LNCaP clone FGC (cell line): ENCODE data around the gene NTNG1.

Experiments
- DNase-seq: peaks from one replicate; pipeline ENCODE4 v3.0.0-alpha.2; 2011; ENCODE audit warnings: low read depth
- H3K4me3 ChIP-seq: 2 replicates; pipeline ENCODE4 v1.5.1; 2011; ENCODE audit warnings: mild to moderate bottlenecking, low read depth, low read length, control low read depth
- CTCF ChIP-seq: IDR thresholded peaks from 2 replicates; pipeline ENCODE4 v1.5.1; 2012; ENCODE audit warnings: mild to moderate bottlenecking; ENCODE audit not compliant: control insufficient read depth, insufficient read depth; ENCODE audit errors: extremely low read depth

Gene NTNG1

DNA sequence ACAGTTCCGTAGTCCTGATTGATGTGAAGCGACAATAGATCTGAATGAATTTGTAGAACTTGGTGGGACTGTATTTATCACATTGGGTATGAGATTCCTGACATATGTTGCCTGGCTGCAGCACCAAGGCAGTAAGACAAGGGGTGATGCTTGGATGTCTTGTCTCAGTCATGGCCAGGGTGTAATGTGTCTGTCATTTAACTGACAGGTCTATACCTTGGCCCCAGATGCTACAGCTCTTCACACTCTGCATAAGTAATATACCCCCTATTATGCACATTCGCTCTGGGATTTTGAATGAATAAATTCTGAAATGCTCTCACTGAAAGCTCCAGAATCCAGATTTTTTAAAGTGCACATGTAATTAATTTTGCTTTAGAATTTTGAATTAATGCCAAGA lies 47.3 kb downstream of the NTNG1 start:
- H3K4me3 ChIP-seq, result no peak overlapping the region
- no peak for DNase-seq
- TF ChIP-seq CTCF, result no peak

- no peak for DNase-seq
- TF ChIP-seq CTCF, result no peak
- H3K4me3 ChIP-seq, result no peak overlapping the region
These were observed 53.5 kb downstream of the NTNG1 start for GRCh38 chr1:107194380-107194779.

- no peak for DNase-seq
- no peak overlapping the region for H3K4me3 ChIP-seq
- no peak for TF ChIP-seq CTCF
These were observed 54.6 kb downstream of the NTNG1 start for GRCh38 chr1:107195476-107195875.

DNA sequence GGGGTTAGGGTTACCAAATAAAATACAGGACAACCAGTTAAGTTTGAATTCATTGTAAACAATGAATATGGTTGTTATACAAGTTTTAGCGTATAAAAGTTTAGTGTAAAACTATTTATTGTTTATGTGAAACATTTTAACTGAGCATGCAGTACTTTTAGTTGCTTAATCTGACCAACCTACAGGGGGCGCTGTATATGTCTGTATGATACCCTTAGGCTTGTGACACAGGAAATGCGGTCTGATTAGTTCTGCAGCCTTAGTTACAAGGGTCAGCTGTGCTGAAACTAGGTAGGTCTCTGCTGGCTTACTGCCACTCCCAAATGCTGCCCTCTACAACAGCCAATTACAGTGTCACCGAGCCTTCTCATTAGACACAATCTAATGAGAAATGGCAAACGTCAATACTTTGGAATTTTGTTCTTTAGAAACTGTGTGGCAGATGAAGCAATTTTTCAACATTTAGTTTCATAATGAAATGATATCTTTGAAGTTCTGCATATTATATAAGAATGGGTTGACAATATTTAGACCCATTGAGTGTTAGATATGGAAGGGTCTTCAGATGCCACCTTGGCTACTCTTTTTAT lies 56.2 kb downstream of the NTNG1 start:
- DNase-seq, result no peak
- H3K4me3 ChIP-seq, result no peak overlapping the region
- TF ChIP-seq CTCF, result peak; percentile 28

DNA sequence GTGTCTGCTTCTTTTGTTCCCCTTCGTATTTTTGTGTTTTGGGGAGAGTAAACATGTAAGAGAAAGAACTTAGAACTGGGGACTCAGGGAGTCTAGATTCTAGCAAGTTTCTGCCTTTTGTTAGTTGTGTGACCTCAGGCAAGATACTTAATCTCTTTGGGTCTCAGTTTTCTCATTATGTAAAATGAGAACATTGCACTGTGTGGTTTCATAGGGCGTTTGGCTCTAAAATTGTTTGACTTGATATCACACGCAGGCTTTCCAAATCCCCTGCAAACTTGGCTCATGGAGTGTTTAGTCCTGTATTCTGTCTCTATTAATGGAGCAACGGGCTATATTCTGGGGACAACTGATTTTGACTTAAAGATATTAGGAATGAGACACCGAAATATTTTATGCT lies 57.7 kb downstream of the NTNG1 start:
- TF ChIP-seq CTCF, result no peak
- no peak overlapping the region for H3K4me3 ChIP-seq
- DNase-seq, result no peak

- no peak for TF ChIP-seq CTCF
- DNase-seq, result no peak
- no peak overlapping the region for H3K4me3 ChIP-seq
These were observed 59.8 kb downstream of the NTNG1 start for GRCh38 chr1:107200631-107201030.

DNA sequence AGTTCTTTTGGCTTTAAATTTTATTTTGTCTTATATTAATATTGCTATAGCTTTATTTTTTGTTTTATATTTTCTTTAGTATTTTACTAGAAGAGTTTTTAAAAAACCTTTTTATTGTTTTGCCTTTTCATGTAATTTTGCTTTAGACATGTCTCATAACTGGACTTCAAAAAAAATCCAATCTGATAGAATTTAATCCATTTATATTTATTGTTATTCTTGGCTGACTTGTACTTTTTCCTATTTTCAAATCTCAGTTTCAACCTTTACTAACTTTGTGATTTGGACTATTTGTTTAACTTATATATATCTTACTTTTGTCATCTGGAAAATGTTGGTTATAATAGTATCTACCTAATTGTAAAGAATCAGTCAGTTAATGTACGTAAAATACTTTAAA lies 61.2 kb downstream of the NTNG1 start:
- DNase-seq, result no peak
- no peak for TF ChIP-seq CTCF
- H3K4me3 ChIP-seq, result no peak overlapping the region
